ENCODE data around the gene UBR4. TPM values are rescaled to one million over a fixed set of nuclear protein-coding genes. Genes with fewer than 3 reads are reported as not detected.

UBR4 gene
- total RNA-seq, 4 donors from 2014 or later = 132 to 268 (median 170) TPM

GRCh38 chr1:19042675-19043578 lies 167.1 kb downstream of the UBR4 start:
- H3K27ac ChIP-seq (replicated peaks in 1 of 4) = no peak overlapping the region
- intact Hi-C loops (cut with DNase I) = no loop called here
- DNase-seq (ENCODE audit: extremely low spot score) = no peak
- H3K27me3 ChIP-seq = peaks cover 0 to 42% (median 3%) of the 10 kb centered on the region in 4 donors
- no peaks in the 10 kb centered on the region for H3K4me1 ChIP-seq
- no peaks in the 10 kb centered on the region for H3K36me3 ChIP-seq
- TF ChIP-seq CTCF (IDR thresholded peaks at IDR 0.05) (no peak), EP300 (IDR thresholded peaks at IDR 0.05) (no peak), POLR2AphosphoS5 (IDR thresholded peaks at IDR 0.05) (no peak)
- 69% methylated on average over 14 of the region's 18 CpGs for WGBS
- no peak overlapping the region for H3K4me3 ChIP-seq
- H3K9me3 ChIP-seq = no peaks in the 10 kb centered on the region

GRCh38 chr1:19040010-19040680 lies 169.9 kb downstream of the UBR4 start:
- DNase-seq (ENCODE audit: extremely low spot score) = no peak
- no peaks in the 10 kb centered on the region for H3K9me3 ChIP-seq
- peaks cover 0 to 12% (median 8%) of the 10 kb centered on the region in 4 donors for H3K4me1 ChIP-seq

GRCh38 chr1:19038732-19039131 lies 171.3 kb downstream of the UBR4 start:
- 93% methylated on average over 5 of the region's 5 CpGs for WGBS
- Histone ChIP-seq H3K9me3 (no peaks in the 10 kb centered on the region), H3K4me1 (peaks cover 0 to 16% (median 11%) of the 10 kb centered on the region in 4 donors), H3K4me3 (no peak overlapping the region), H3K27ac (replicated peaks in 1 of 4) (no peak overlapping the region), H3K36me3 (no peaks in the 10 kb centered on the region), H3K27me3 (peaks cover 0 to 32% (median 0%) of the 10 kb centered on the region in 4 donors)
- TF ChIP-seq CTCF (IDR thresholded peaks at IDR 0.05) (no peak), POLR2AphosphoS5 (IDR thresholded peaks at IDR 0.05) (no peak), EP300 (IDR thresholded peaks at IDR 0.05) (no peak), POLR2A (IDR thresholded peaks at IDR 0.05; ENCODE audit: low read depth) (no peak)
- no peak for DNase-seq (ENCODE audit: extremely low spot score)
- intact Hi-C loops (cut with DNase I) = no loop called here

More at GRCh38 chr1:19040010-19040680, 169.9 kb downstream of the UBR4 start:
- H3K27ac ChIP-seq (replicated peaks in 1 of 4) = no peak overlapping the region
- H3K27me3 ChIP-seq = peaks cover 0 to 36% (median 3%) of the 10 kb centered on the region in 4 donors
- no peaks in the 10 kb centered on the region for H3K36me3 ChIP-seq
- intact Hi-C loops (cut with DNase I) = no loop called here
- H3K4me3 ChIP-seq = no peak overlapping the region
- no peak for TF ChIP-seq POLR2A (IDR thresholded peaks at IDR 0.05; ENCODE audit: low read depth)
- TF ChIP-seq EP300 (IDR thresholded peaks at IDR 0.05) = no peak
- TF ChIP-seq POLR2AphosphoS5 (IDR thresholded peaks at IDR 0.05) = no peak
- no peak for TF ChIP-seq CTCF (IDR thresholded peaks at IDR 0.05)
- WGBS = 81% methylated on average over 4 of the region's 4 CpGs

- TF ChIP-seq POLR2AphosphoS5 (IDR thresholded peaks at IDR 0.05) (no peak), CTCF (IDR thresholded peaks at IDR 0.05) (no peak), EP300 (IDR thresholded peaks at IDR 0.05) (no peak), POLR2A (IDR thresholded peaks at IDR 0.05; ENCODE audit: low read depth) (no peak)
- H3K4me3 ChIP-seq = no peak overlapping the region
- H3K27me3 ChIP-seq = peaks cover 0 to 25% (median 0%) of the 10 kb centered on the region in 4 donors
- no peaks in the 10 kb centered on the region for H3K36me3 ChIP-seq
- intact Hi-C loops (cut with DNase I) = no loop called here
- H3K9me3 ChIP-seq = no peaks in the 10 kb centered on the region
- no peak overlapping the region for H3K27ac ChIP-seq (replicated peaks in 1 of 4)
- peaks cover 0 to 17% (median 11%) of the 10 kb centered on the region in 4 donors for H3K4me1 ChIP-seq
- 90% methylated on average over 3 of the region's 5 CpGs for WGBS
- no peak for DNase-seq (ENCODE audit: extremely low spot score)
Measured at GRCh38 chr1:19038096-19038495, 172.0 kb downstream of the UBR4 start.

Data from esophagus muscularis mucosa (tissue), 4 donors.